Measurements from ENCODE around the gene RMND5B. TPM values are rescaled to one million over a fixed set of nuclear protein-coding genes. Genes with fewer than 3 reads are reported as not detected.

The RMND5B gene
- total and polyA plus RNA-seq, 2 of the 13 experiments (the other 11 are each of a cell fraction or from before 2014, with no cell fraction given) = 18.6 to 20.4 TPM

GRCh38 chr5:178153530-178154340, 22.9 kb downstream of the RMND5B start, which contains the start of gene NHP2 (continued):
- TF ChIP-seq ZBED4 (CRISPR knock-in tag; IDR thresholded peaks at IDR 0.05; ENCODE audit: borderline replicate concordance) = peak; percentile 99
- TF ChIP-seq HDAC1 (CRISPR knock-in tag; IDR thresholded peaks at IDR 0.05) = peak; percentile 96
- TF ChIP-seq ZNF770 (CRISPR knock-in tag; IDR thresholded peaks at IDR 0.05) = no peak
- no peak for TF ChIP-seq DPF2 (CRISPR knock-in tag; IDR thresholded peaks at IDR 0.05; ENCODE audit: borderline replicate concordance, low read depth)
- no peak for TF ChIP-seq ZNF569 (CRISPR knock-in tag; IDR thresholded peaks at IDR 0.05; ENCODE audit: borderline replicate concordance)
- no peak for TF ChIP-seq ZNF749 (CRISPR knock-in tag; IDR thresholded peaks at IDR 0.05; ENCODE audit: borderline replicate concordance)
- TF ChIP-seq ZNF629 (CRISPR knock-in tag; conservative IDR thresholded peaks at IDR 0.05) = no peak
- peak; percentile 56; the same call in 1 of the 2 replicates for TF ChIP-seq ZNF501 (CRISPR knock-in tag; IDR thresholded peaks at IDR 0.05)
- no peak for TF ChIP-seq KDM4B (CRISPR knock-in tag; IDR thresholded peaks at IDR 0.05)
- TF ChIP-seq SIN3A (IDR thresholded peaks at IDR 0.05; ENCODE audit: borderline replicate concordance, low read depth, low read length) = peak; percentile 87; the same call in 1 of the 2 replicates
- TF ChIP-seq SRSF9 (IDR thresholded peaks at IDR 0.05; ENCODE audit: borderline replicate concordance, insufficient read depth, low read depth, low read length, poor library complexity, severe bottlenecking) = no peak
- no peak for TF ChIP-seq THYN1 (CRISPR knock-in tag; IDR thresholded peaks at IDR 0.05; ENCODE audit: borderline replicate concordance, low read depth)
- no peak; the same call in 1 of the 2 replicates for TF ChIP-seq SOX13 (IDR thresholded peaks at IDR 0.05)
- TF ChIP-seq SOX13 (CRISPR knock-in tag; conservative IDR thresholded peaks at IDR 0.05 in 1 of 2, IDR thresholded peaks at IDR 0.05 in 1 of 2) = no peak; a peak in 1 of 4 replicates
- TF ChIP-seq SMYD3 (CRISPR knock-in tag; IDR thresholded peaks at IDR 0.05) = no peak
- TF ChIP-seq EP300 (IDR thresholded peaks at IDR 0.05; ENCODE audit: low read depth in 2 of 2, low read length in 2 of 2) = no peak
- TF ChIP-seq EP300 (CRISPR knock-in tag; IDR thresholded peaks at IDR 0.05; ENCODE audit: borderline replicate concordance) = no peak
- peak; percentile 69; the same call in 1 of the 2 replicates for TF ChIP-seq RFXAP (CRISPR knock-in tag; IDR thresholded peaks at IDR 0.05; ENCODE audit: borderline replicate concordance)
- TF ChIP-seq GPN1 (CRISPR knock-in tag; IDR thresholded peaks at IDR 0.05; ENCODE audit: borderline replicate concordance) = no peak
- no peak for TF ChIP-seq ZNF12 (CRISPR knock-in tag; IDR thresholded peaks at IDR 0.05)

All from HepG2 (cell line).